WERI-Rb-1 (cell line): ENCODE results near the gene CDC42EP2.

ENCODE experiments used
- DNase-seq: peaks from one replicate; pipeline ENCODE4 v3.0.0-alpha.2; 2020
- H3K27ac ChIP-seq: fragments of 250-450 bp; sonication (Bioruptor Pico); 2 replicates; pipeline ENCODE4 v1.5.1; 2020; ENCODE audit warnings: mild to moderate bottlenecking, moderate library complexity
- H3K27me3 ChIP-seq: fragments of 250-450 bp; sonication (Bioruptor Pico); 2 replicates; pipeline ENCODE4 v1.5.1; 2021; ENCODE audit warnings: mild to moderate bottlenecking, low read depth, moderate library complexity; ENCODE audit not compliant: insufficient read depth, severe bottlenecking
- H3K36me3 ChIP-seq: fragments of 250-450 bp; sonication (Bioruptor Pico); 2 replicates; pipeline ENCODE4 v1.5.1; 2020; ENCODE audit warnings: mild to moderate bottlenecking, moderate library complexity
- H3K4me3 ChIP-seq: 2 replicates; pipeline ENCODE4 v1.5.1; 2011; ENCODE audit warnings: low read depth, mild to moderate bottlenecking, control low read depth, low read length
- H3K9me3 ChIP-seq: fragments of 250-450 bp; sonication (Bioruptor Pico); 2 replicates; pipeline ENCODE4 v1.5.1; 2021; ENCODE audit warnings: mild to moderate bottlenecking, moderate library complexity; ENCODE audit not compliant: severe bottlenecking
- TF ChIP-seq, protein P1 (sequence below): IDR thresholded peaks from 2 replicates; pipeline ENCODE4 v1.5.1; 2011; ENCODE audit warnings: low read depth, mild to moderate bottlenecking, control low read depth, inconsistent platforms, low read length

CDC42EP2 gene

DNA sequence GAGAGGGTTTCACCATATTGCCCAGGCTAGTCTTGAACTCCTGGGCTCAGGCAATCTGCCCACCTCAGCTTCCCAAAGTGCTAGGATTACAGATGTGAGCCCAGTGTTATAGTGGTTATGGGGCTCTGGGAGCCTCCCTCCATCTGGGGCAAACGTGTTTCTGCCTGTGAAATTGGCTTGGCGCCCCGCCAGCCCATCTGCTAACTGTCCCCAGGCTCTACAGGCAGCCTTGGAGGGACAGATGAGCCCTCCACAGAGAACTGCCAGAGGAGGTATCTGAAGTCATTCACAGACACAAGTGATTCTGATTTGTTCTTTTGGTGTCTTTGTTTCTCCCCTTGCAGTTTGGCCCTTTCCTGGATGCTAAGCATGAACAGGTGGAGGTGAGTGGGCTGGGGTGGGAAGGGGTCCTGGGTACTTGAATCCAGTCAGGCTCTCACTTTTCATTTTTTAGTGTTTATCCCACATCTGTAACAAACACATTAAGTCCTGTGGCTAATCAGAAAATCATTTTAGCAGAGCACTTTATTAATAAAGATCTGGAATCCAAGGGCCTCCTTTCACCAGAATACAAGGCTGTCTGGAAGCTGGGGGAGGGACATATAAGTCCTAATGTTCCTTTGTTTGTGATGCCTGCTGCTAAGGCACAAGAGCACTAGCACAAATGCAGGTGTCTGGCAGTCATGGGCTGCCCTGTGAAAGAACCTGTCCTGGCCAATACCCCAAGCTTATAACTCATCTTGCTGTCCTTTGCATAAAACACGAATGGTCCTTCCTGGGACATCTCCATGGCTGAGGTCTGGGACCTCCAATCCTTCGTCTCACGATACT lies 25.7 kb upstream of the CDC42EP2 start:
- peak; percentile 83 for DNase-seq
- peak overlapping the region; percentile 48 for H3K27ac ChIP-seq

DNA sequence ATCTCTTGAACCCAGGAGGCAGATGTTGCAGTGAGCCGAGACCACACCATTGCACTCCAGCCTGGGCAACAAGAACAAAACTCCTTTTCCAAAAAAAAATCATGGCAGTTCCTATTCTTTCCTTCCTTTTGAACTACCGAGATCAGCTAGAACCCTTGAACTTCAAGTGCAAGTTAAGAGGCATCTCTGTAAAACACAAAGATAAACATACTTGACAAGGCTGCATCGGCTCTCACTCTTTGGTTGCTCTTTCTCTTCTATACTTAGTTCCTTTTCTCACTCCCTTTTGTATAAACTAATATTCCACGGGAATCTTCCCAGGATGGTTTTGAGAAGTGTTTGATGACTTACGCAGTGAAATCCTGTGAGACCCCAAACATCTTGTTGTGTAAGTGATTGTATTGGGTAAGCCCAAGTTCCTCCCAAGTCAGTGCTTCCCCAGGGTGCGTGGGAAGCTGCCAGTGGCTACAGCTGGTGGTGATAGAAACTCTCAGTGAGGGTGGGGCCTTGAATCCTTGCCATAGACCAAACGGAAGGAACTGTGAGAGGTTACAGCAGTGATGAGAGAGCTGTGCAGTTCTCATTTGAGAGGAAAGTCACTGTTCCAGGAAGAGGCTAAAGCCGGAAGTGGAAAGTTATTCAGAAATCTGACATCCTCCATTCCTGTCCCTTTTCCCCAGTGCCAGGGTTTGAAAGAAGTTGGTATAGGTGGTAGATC lies 24.1 kb upstream of the CDC42EP2 start:
- Histone ChIP-seq H3K27ac (no peak overlapping the region), H3K27me3 (no peaks in the 10 kb centered on the region), H3K9me3 (no peaks in the 10 kb centered on the region), H3K36me3 (peaks cover 77% of the 10 kb centered on the region), H3K4me3 (no peak overlapping the region)
- no peak for DNase-seq
- TF ChIP-seq, protein P1, sequence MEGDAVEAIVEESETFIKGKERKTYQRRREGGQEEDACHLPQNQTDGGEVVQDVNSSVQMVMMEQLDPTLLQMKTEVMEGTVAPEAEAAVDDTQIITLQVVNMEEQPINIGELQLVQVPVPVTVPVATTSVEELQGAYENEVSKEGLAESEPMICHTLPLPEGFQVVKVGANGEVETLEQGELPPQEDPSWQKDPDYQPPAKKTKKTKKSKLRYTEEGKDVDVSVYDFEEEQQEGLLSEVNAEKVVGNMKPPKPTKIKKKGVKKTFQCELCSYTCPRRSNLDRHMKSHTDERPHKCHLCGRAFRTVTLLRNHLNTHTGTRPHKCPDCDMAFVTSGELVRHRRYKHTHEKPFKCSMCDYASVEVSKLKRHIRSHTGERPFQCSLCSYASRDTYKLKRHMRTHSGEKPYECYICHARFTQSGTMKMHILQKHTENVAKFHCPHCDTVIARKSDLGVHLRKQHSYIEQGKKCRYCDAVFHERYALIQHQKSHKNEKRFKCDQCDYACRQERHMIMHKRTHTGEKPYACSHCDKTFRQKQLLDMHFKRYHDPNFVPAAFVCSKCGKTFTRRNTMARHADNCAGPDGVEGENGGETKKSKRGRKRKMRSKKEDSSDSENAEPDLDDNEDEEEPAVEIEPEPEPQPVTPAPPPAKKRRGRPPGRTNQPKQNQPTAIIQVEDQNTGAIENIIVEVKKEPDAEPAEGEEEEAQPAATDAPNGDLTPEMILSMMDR: no peak

More for the DNA sequence above, 25.7 kb upstream of the CDC42EP2 start:
- H3K9me3 ChIP-seq: no peaks in the 10 kb centered on the region
- H3K36me3 ChIP-seq: peaks cover 72% of the 10 kb centered on the region
- TF ChIP-seq, protein P1: no peak
- H3K27me3 ChIP-seq: no peaks in the 10 kb centered on the region
- H3K4me3 ChIP-seq: no peak overlapping the region

DNA sequence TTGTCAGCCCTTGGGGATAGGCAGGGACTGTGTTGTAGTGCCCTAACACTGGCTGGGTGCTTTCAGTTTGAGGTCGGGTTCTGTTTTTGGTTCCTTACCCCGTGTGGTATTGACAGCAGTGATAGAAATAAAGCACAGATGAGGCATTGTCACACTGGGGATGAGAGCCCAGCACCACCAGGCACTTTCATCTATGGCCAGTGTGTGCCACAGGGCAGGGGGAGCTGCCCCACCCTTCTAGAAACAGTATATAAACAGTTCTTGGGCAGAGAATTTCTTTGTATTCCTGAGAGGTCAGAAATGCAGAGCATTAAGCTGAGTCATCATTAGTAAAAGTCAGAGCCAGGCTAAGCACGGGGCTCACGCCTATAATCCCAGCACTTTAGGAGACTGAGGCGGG lies 23.1 kb upstream of the CDC42EP2 start:
- TF ChIP-seq, protein P1: no peak
- no peak overlapping the region for H3K27ac ChIP-seq
- peaks cover 83% of the 10 kb centered on the region for H3K36me3 ChIP-seq
- H3K4me3 ChIP-seq: no peak overlapping the region
- no peak for DNase-seq
- no peaks in the 10 kb centered on the region for H3K27me3 ChIP-seq
- no peaks in the 10 kb centered on the region for H3K9me3 ChIP-seq

DNA sequence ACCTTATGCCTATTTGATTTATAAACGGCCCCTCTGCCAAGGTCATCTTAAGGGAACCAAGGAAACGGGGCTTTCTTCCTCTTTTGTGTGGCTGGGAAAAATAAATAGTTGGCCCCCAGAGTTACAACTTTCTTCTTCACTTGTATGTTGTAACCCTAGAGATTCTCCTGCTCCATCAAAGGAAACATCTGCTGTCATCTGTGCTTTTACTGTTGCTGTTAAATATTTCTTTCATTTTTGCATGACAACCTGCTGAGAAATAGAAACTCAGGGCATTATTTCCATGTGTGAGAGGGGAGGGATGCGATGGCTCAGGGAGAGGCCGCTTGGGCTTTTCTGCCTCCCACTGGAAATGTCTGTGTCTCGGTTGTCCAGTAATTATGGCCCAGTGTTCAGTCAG lies 21.8 kb upstream of the CDC42EP2 start:
- no peaks in the 10 kb centered on the region for H3K27me3 ChIP-seq
- H3K27ac ChIP-seq: no peak overlapping the region
- no peak overlapping the region for H3K4me3 ChIP-seq
- H3K9me3 ChIP-seq: no peaks in the 10 kb centered on the region
- peaks cover 81% of the 10 kb centered on the region for H3K36me3 ChIP-seq
- DNase-seq: no peak
- TF ChIP-seq, protein P1: no peak

DNA sequence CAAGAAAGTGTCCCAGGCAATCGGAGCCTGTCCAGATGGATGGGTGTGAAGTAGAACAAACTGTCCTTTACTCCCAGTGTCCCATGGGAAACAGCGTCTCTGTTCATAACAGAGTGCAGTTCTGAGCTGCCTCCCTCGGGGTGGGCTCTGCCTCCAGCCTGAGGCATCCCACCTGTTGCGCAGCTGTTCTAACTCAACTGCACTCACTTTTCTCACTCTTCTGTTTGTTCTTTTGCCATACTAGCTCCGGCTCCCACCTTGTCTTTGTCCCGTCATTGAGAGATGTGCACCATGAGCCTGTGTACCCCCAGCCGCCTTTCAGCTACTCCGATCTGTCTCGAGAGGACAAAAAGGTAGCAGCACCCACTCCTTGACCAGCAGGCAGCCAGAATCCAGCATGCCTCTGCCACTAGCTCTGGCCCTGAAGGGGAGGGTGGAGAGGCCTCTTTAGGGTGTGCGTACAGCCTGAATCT lies 20.7 kb upstream of the CDC42EP2 start:
- H3K36me3 ChIP-seq: peaks cover 81% of the 10 kb centered on the region
- DNase-seq: no peak
- no peaks in the 10 kb centered on the region for H3K9me3 ChIP-seq
- H3K27me3 ChIP-seq: no peaks in the 10 kb centered on the region
- no peak overlapping the region for H3K27ac ChIP-seq
- TF ChIP-seq, protein P1: no peak
- H3K4me3 ChIP-seq: no peak overlapping the region
